GM19395 (cell line): Measurements from ENCODE around the gene RTN4R.

Experiments used
- ATAC-seq: cut with Tn5 transposase; IDR thresholded peaks from one replicate; pipeline ENCODE4 v1.9.1; 2021; ENCODE audit warnings: mild to moderate bottlenecking, moderate library complexity; ENCODE audit not compliant: unreplicated experiment

RTN4R gene

GRCh38 chr22:20258584-20259326 lies 9.4 kb downstream of the RTN4R start:
- no peak for ATAC-seq

- ATAC-seq = no peak
Observed at GRCh38 chr22:20258021-20258299, 10.2 kb downstream of the RTN4R start.

GRCh38 chr22:20257212-20258020 lies 10.7 kb downstream of the RTN4R start:
- no peak for ATAC-seq

GRCh38 chr22:20256551-20257211 lies 11.4 kb downstream of the RTN4R start:
- ATAC-seq = no peak

- no peak for ATAC-seq
Observed at GRCh38 chr22:20256027-20256426, 12.1 kb downstream of the RTN4R start.

GRCh38 chr22:20254975-20255946 lies 12.9 kb downstream of the RTN4R start:
- ATAC-seq = no peak

GRCh38 chr22:20253161-20253560 lies 15.0 kb downstream of the RTN4R start:
- ATAC-seq = no peak

GRCh38 chr22:20251981-20252380 lies 16.1 kb downstream of the RTN4R start:
- ATAC-seq = no peak

GRCh38 chr22:20251491-20251890 lies 16.6 kb downstream of the RTN4R start:
- no peak for ATAC-seq

GRCh38 chr22:20249797-20250354 lies 18.2 kb downstream of the RTN4R start:
- ATAC-seq = no peak

- no peak for ATAC-seq
Observed at GRCh38 chr22:20248461-20248978, 19.6 kb downstream of the RTN4R start.

- no peak for ATAC-seq
Observed at GRCh38 chr22:20247608-20248171, 20.4 kb downstream of the RTN4R start.

GRCh38 chr22:20247010-20247505 lies 21.1 kb downstream of the RTN4R start:
- no peak for ATAC-seq

- no peak for ATAC-seq
Observed at GRCh38 chr22:20246368-20247009, 21.6 kb downstream of the RTN4R start.

- ATAC-seq = no peak
Observed at GRCh38 chr22:20245577-20246367, 22.3 kb downstream of the RTN4R start.

- no peak for ATAC-seq
Observed at GRCh38 chr22:20244691-20245576, 23.2 kb downstream of the RTN4R start.

- ATAC-seq = no peak
Observed at GRCh38 chr22:20244250-20244648, 23.9 kb downstream of the RTN4R start.
